IMR-90 (cell line): Measurements from ENCODE around the gene SH3RF3. TPM values are rescaled to one million over a fixed set of nuclear protein-coding genes. Genes with fewer than 3 reads are reported as not detected.

Experiments
- ATAC-seq: fragments of 200-7000 bp; cut with Tn5 transposase; 2 replicates; pipeline ENCODE4 v1.9.1; 2020; ENCODE audit warnings: low read depth, mild to moderate bottlenecking, moderate library complexity
- BruUV-seq: library from RNA; stranded (reverse); fragments of 400-500 nt; replicated peaks from 2 replicates; lab custom pipeline; 2021; lab: Mats Ljungman, UMichigan
- CTCF ChIA-PET: fragments of 300-600 bp; formaldehyde crosslinking; extraction: SDS; loops from one replicate; lab custom pipeline; 2021; ENCODE audit warnings: antibody characterized with exemption; lab: Yijun Ruan, JAX
- POLR2A ChIA-PET: fragments of 300-600 bp; sonication (Branson Sonifier 250); formaldehyde crosslinking; loops from one replicate; lab custom pipeline; 2022; ENCODE audit warnings: antibody characterized with exemption; ENCODE audit not compliant: unreplicated experiment; lab: Charles Lee
- DNase-seq: peaks from one replicate; pipeline ENCODE4 v3.0.0; 2013
- H2AFZ ChIP-seq: replicated peaks from 2 replicates; pipeline ENCODE3; 2013; ENCODE audit warnings: low read length, mild to moderate bottlenecking; ENCODE audit not compliant: poor library complexity
- H2AK5ac ChIP-seq: 2 replicates; pipeline ENCODE4 v1.6.1; 2013; ENCODE audit warnings: low read depth, low read length, inconsistent platforms
- H2AK9ac ChIP-seq: replicated peaks from 2 replicates; pipeline ENCODE3; 2013; ENCODE audit warnings: mild to moderate bottlenecking, low read depth, low read length, moderate library complexity; ENCODE audit not compliant: poor library complexity
- H2BK120ac ChIP-seq: 2 replicates; pipeline ENCODE4 v1.6.1; 2013; ENCODE audit warnings: low read depth, low read length, inconsistent platforms
- H2BK15ac ChIP-seq: 3 replicates; pipeline ENCODE4 v1.6.1; 2013; ENCODE audit warnings: low read depth, low read length, inconsistent platforms
- H2BK20ac ChIP-seq: 2 replicates; pipeline ENCODE4 v1.6.1; 2013; ENCODE audit warnings: low read depth, mild to moderate bottlenecking, inconsistent platforms, low read length, moderate library complexity
- H2BK5ac ChIP-seq: 2 replicates; pipeline ENCODE4 v1.6.1; 2013; ENCODE audit warnings: mild to moderate bottlenecking, low read depth, low read length, inconsistent platforms; ENCODE audit not compliant: poor library complexity, severe bottlenecking
- H3K14ac ChIP-seq: replicated peaks from 2 replicates; pipeline ENCODE4 v1.6.1; 2013; ENCODE audit warnings: low read depth, low read length, inconsistent platforms
- H3K18ac ChIP-seq: 2 replicates; pipeline ENCODE4 v1.6.1; 2013; ENCODE audit warnings: low read depth, low read length, control low read depth
- H3K23ac ChIP-seq: 2 replicates; pipeline ENCODE4 v1.6.1; 2013; ENCODE audit warnings: low read depth, low read length, inconsistent platforms
- H3K27ac ChIP-seq: 2 replicates; pipeline ENCODE4 v1.5.1; 2013; ENCODE audit warnings: mild to moderate bottlenecking, control low read depth, low read length; ENCODE audit not compliant: insufficient read depth
- H3K27me3 ChIP-seq: 2 replicates; pipeline ENCODE4 v1.6.1; 2013; ENCODE audit warnings: low read length; ENCODE audit not compliant: control insufficient read depth, insufficient read depth
- H3K36me3 ChIP-seq: 2 replicates; pipeline ENCODE4 v1.6.1; 2013; ENCODE audit warnings: low read length, mixed read lengths; ENCODE audit not compliant: control insufficient read depth, insufficient read depth
- H3K4ac ChIP-seq: 2 replicates; pipeline ENCODE4 v1.6.1; 2013; ENCODE audit warnings: low read depth, low read length, inconsistent platforms
- H3K4me1 ChIP-seq: 2 replicates; pipeline ENCODE4 v1.6.1; 2013; ENCODE audit warnings: low read length, mixed read lengths; ENCODE audit not compliant: control insufficient read depth, insufficient read depth
- H3K4me2 ChIP-seq: 2 replicates; pipeline ENCODE4 v1.6.1; 2013; ENCODE audit warnings: low read depth, mild to moderate bottlenecking, control low read depth, low read length, moderate library complexity
- H3K4me3 ChIP-seq: 2 replicates; pipeline ENCODE4 v1.5.1; 2013; ENCODE audit warnings: low read depth, mild to moderate bottlenecking, control low read depth, low read length, moderate library complexity; ENCODE audit not compliant: insufficient read depth
- H3K56ac ChIP-seq: 2 replicates; pipeline ENCODE4 v1.6.1; 2013; ENCODE audit warnings: low read length, inconsistent platforms; ENCODE audit not compliant: insufficient read depth; ENCODE audit errors: extremely low read depth
- H3K79me1 ChIP-seq, 2 experiments: 2 replicates each; pipeline ENCODE4 v1.6.1; 2013; ENCODE audit warnings: low read length in 2 of 2, inconsistent platforms in 1 of 2, low read depth in 1 of 2
- H3K9ac ChIP-seq: 2 replicates; pipeline ENCODE4 v1.6.1; 2013; ENCODE audit warnings: low read depth, low read length, control low read depth
- H3K9me1 ChIP-seq: 2 replicates; pipeline ENCODE4 v1.6.1; 2013; ENCODE audit warnings: low read length, inconsistent platforms; ENCODE audit not compliant: insufficient read depth
- H3K9me3 ChIP-seq: 2 replicates; pipeline ENCODE4 v1.6.1; 2013; ENCODE audit warnings: low read length; ENCODE audit not compliant: control insufficient read depth, insufficient read depth
- H4K20me1 ChIP-seq: 2 replicates; pipeline ENCODE4 v1.6.1; 2013; ENCODE audit warnings: low read length, inconsistent platforms; ENCODE audit not compliant: insufficient read depth
- H4K5ac ChIP-seq: 2 replicates; pipeline ENCODE4 v1.6.1; 2013; ENCODE audit warnings: mild to moderate bottlenecking, low read depth, low read length, control low read depth
- H4K8ac ChIP-seq, 2 experiments: 2 replicates each; pipeline ENCODE4 v1.6.1; 2013; ENCODE audit warnings: low read depth in 2 of 2, low read length in 2 of 2, control low read depth in 1 of 2, inconsistent platforms in 1 of 2
- H4K91ac ChIP-seq: 2 replicates; pipeline ENCODE4 v1.6.1; 2013; ENCODE audit warnings: low read depth, low read length, inconsistent platforms; ENCODE audit not compliant: insufficient read depth
- MAZ ChIP-seq: IDR thresholded peaks from 2 replicates; pipeline ENCODE4 v1.6.1; 2012; ENCODE audit warnings: low read depth, mild to moderate bottlenecking, low read length, improper control_type of control experiment, moderate library complexity, borderline replicate concordance
- MXI1 ChIP-seq: IDR thresholded peaks from 2 replicates; pipeline ENCODE4 v1.6.1; 2012; ENCODE audit warnings: low read depth, mild to moderate bottlenecking, low read length, moderate library complexity, borderline replicate concordance
- RAD21 ChIP-seq: IDR thresholded peaks from 2 replicates; pipeline ENCODE4 v1.6.1; 2012; ENCODE audit warnings: low read length, improper control_type of control experiment
- RCOR1 ChIP-seq: IDR thresholded peaks from 2 replicates; pipeline ENCODE4 v1.6.1; 2012; ENCODE audit warnings: mild to moderate bottlenecking, low read length, improper control_type of control experiment; ENCODE audit not compliant: insufficient replicate concordance
- RFX5 ChIP-seq: IDR thresholded peaks from 2 replicates; pipeline ENCODE4 v1.8.0; 2012; ENCODE audit warnings: low read depth, mild to moderate bottlenecking, low read length, moderate library complexity
- WGBS, 2 experiments: methylation state at CpG; one replicate each; pipeline versions ENCODE4 v1.1.5 to v1.1.7; 2013; ENCODE audit warnings: missing lambda C conversion rate in 2 of 2; ENCODE audit not compliant: insufficient read length in 1 of 2; ENCODE audit errors: extremely low coverage in 2 of 2; 5-methylcytosine and 5-hydroxymethylcytosine counted together
- dilution Hi-C: fragments of 300-500 bp; cut with HindIII; formaldehyde crosslinking; loops from one replicate; pipeline ENCODE4 v1.14.3; 2018; ENCODE audit warnings: low sequenced_read_pairs; ENCODE audit not compliant: unreplicated experiment
- in situ Hi-C: fragments of 300-500 bp; cut with MboI; formaldehyde crosslinking; loops from 3 replicates; pipeline ENCODE4 v1.14.3; 2019; ENCODE audit warnings: low sequenced_read_pairs, inconsistent platforms, mixed read lengths
- intact Hi-C: fragments of 100-400 bp; cut with micrococcal nuclease; formaldehyde crosslinking; loops from 2 replicates; pipeline ENCODE4 v1.10.0; 2022
- polyA plus RNA-seq, 3 experiments: library from polyadenylated mRNA; depleted of rRNA; stranded (reverse); fragments of >200 nt; gene quantifications; 2 replicates each; pipeline ENCODE4 v1.2.3, GENCODE V29; 2012; ENCODE audit warnings: low replicate concordance in 1 of 3
- total RNA-seq: library from RNA; depleted of rRNA; stranded (reverse); fragments of >200 nt; gene quantifications from 2 replicates; pipeline ENCODE4 v1.2.3, GENCODE V29; 2012
- TF ChIP-seq, protein P1 (sequence below): fragments of 150-350 bp; IDR thresholded peaks from 2 replicates; pipeline ENCODE4 v1.6.1; 2017; ENCODE audit warnings: mild to moderate bottlenecking, antibody characterized with exemption, low read length, low read depth
- TF ChIP-seq, protein P2 (sequence below): conservative IDR thresholded peaks from 2 replicates; pipeline ENCODE4 v1.5.1; 2012; ENCODE audit warnings: mild to moderate bottlenecking, low read depth, low read length, improper control_type of control experiment

The SH3RF3 gene
- total and polyA plus RNA-seq, 2 of the 4 experiments (the other 2 are of a cell fraction) = 3.4 to 5.3 TPM

DNA sequence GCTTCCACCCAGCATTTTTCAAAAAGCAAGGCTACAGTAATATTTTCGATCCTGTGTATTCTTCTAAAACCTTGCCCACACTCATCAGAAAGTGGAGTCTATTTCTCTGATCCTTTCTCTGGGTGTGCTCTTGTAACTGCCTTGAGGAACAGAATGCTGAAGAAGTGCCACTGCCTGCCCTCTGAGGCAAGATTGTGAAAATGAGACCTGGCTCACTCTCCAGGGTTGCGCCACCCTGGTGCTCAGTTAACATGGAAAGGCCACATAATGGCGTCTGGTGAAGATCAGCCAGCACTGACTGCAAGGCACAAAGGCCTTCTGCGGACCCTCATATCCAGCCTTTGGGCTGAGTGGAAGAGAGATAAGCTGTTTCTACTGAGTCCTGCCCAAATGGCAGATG is 11.2 kb upstream of the SH3RF3 start:
- Histone ChIP-seq H4K5ac (no peak overlapping the region), H2AK9ac (no peak overlapping the region), H4K91ac (no peak overlapping the region), H4K8ac (no peak overlapping the region), H3K4me2 (no peak overlapping the region), H2BK15ac (no peak overlapping the region), H3K56ac (no peak overlapping the region), H3K18ac (no peak overlapping the region), H2BK5ac (no peak overlapping the region), H3K36me3 (no peaks in the 10 kb centered on the region), H3K4me3 (no peak overlapping the region), H4K20me1 (no peaks in the 10 kb centered on the region), H3K27me3 (peaks cover 31% of the 10 kb centered on the region), H3K9me1 (peaks cover under 1% of the 10 kb centered on the region; the same call in 1 of the 2 replicates), H3K9ac (no peak overlapping the region), H3K4ac (no peak overlapping the region), H3K4me1 (no peaks in the 10 kb centered on the region), H2BK120ac (no peak overlapping the region), H3K9me3 (peaks cover 3% of the 10 kb centered on the region; the same call in 1 of the 2 replicates), H3K27ac (no peak overlapping the region), H3K14ac (no peak overlapping the region), H2BK20ac (no peak overlapping the region), H2AK5ac (no peak overlapping the region), H3K23ac (no peak overlapping the region), H3K79me1 (no peaks in the 10 kb centered on the region), H2AFZ (no peak overlapping the region)
- ChIA-PET CTCF (no interaction called here), POLR2A (no interaction called here)
- DNase-seq = no peak
- intact Hi-C loops = no loop called here
- ATAC-seq = no peak
- no peak for TF ChIP-seq RCOR1
- TF ChIP-seq, protein P1, sequence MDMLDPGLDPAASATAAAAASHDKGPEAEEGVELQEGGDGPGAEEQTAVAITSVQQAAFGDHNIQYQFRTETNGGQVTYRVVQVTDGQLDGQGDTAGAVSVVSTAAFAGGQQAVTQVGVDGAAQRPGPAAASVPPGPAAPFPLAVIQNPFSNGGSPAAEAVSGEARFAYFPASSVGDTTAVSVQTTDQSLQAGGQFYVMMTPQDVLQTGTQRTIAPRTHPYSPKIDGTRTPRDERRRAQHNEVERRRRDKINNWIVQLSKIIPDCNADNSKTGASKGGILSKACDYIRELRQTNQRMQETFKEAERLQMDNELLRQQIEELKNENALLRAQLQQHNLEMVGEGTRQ = no peak
- TF ChIP-seq, protein P2, sequence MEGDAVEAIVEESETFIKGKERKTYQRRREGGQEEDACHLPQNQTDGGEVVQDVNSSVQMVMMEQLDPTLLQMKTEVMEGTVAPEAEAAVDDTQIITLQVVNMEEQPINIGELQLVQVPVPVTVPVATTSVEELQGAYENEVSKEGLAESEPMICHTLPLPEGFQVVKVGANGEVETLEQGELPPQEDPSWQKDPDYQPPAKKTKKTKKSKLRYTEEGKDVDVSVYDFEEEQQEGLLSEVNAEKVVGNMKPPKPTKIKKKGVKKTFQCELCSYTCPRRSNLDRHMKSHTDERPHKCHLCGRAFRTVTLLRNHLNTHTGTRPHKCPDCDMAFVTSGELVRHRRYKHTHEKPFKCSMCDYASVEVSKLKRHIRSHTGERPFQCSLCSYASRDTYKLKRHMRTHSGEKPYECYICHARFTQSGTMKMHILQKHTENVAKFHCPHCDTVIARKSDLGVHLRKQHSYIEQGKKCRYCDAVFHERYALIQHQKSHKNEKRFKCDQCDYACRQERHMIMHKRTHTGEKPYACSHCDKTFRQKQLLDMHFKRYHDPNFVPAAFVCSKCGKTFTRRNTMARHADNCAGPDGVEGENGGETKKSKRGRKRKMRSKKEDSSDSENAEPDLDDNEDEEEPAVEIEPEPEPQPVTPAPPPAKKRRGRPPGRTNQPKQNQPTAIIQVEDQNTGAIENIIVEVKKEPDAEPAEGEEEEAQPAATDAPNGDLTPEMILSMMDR = no peak
- TF ChIP-seq MAZ = no peak
- no peak for TF ChIP-seq RFX5
- no peak for TF ChIP-seq RAD21
- TF ChIP-seq MXI1 = no peak
- no TSS peak for BruUV-seq
- in situ Hi-C loops = no loop called here
- no CpG with 5 or more reads among the region's 4 CpGs for whole genome bisulfite sequencing, 2 experiments
- dilution Hi-C loops = no loop called here
